ENCODE results near the gene ST6GALNAC2.
A peak's percentile ranks its signal among the peaks of the same experiment; 100 is the strongest.
"Not testable (repeated sequence)": the region's sequence is repeated elsewhere in the genome, so short reads cannot be mapped to it uniquely, and the experiment has no call there.

The ST6GALNAC2 gene

DNA sequence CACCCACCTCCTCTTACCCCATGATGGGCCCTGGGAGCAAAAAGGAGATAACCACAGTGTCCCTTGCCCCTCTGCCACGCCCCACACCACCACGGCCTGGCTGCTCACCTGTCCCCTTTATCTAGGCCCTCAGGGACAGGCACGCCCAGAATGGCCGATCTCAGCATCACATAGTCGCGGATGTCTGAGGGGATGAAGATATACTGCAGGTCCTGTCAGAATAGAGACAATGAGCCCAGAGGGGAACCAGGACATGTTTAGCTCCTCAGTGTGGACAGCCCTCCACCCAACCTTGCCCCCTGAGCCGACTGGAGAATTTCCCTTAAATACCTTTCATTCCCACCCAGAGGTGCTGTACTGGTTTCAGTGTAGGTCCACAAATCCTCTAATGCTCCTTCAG lies 15.2 kb downstream of the ST6GALNAC2 start:
- no peak for DNase-seq

DNA sequence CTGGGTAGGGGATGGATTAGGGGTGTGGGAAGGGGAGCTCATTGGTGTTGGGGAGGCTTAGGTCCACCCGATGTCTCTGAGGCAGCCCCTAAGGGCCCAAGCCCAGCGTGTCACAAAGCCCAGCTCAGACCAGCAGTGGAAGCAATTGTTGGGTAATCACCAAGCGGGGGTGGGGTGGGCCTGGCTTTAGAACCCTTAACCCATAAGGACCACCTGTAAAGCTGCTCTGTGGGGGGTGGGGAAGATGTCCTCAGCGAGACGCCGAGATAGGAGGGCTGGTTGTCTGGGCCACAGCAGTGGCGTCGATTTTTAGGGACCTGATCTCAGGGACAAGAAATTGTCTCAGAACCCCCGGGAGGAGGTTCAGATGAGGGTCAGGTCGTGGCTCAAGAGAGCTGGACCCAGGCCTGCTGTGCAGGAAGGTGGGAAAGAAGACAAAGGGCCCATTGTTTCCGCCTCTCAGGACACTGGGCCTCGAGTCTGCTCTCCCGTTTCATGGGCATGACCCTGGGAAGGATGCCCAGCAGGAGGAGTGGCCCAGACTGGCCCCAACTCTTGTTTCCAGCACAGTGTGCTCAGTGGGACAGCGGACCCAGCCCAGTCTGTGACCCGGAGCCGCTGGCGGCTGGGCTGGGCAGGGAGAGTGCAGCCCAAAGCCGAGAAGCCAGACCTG lies 15.9 kb downstream of the ST6GALNAC2 start:
- peak; percentile 27 for DNase-seq

DNA sequence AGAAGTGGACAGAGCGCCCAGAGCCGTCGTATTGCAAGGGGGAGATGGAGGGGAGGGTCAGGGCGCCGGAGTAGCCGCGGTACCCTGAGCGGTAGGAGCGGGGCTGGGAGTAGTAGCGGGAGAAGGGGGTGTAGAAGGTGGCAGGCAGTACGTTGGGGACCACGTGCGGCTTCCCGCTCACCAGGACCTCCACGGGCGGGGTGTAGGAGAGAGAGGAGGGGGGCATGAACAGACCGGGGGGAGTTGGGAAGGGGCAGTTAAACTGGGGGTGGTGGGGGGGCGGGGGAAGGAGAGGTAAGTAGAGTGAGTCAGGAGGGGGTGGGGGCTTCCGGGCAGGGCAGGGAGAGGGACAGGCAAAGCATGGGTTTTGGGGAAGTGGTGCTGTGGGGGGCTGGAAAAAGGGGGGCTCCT lies 16.8 kb downstream of the ST6GALNAC2 start:
- no peak for DNase-seq

DNA sequence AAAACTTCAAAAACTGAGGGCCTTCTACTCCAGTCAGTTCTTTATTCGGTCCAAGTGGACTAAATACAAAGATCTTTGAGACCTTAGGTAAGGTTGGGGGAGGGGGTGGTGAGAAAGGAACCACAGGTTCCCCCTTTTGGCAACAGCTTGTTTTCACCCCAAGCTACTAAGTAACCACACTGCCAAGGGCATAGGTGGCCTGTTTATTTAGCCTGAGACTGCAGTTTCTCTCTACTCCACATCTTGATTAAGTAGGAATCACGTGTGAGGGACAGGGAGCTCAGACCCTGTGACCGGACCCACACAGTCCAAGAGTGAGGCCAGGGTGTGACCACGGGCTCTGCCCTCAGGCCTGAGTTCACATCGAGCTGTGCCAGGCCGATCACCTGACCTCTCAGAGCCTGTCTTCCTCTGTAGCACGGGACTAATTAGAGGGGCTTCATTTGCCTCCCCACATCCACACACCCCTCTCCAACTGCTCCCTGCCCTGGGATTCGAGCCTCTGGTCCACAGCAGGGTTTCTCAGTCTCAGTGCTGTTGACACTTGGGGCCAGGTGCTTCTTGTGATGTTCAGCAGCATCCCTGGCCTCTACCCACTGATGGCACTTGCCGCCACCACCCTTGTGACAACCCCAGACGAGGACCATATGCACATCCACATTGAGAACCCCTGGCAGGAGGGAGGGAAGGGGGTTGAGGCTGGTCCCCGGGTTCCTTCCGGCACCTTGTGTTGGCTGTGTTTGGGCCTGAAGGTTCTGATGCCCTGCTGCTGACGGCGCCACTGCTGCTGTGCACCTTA lies 17.8 kb downstream of the ST6GALNAC2 start:
- DNase-seq = no peak

DNA sequence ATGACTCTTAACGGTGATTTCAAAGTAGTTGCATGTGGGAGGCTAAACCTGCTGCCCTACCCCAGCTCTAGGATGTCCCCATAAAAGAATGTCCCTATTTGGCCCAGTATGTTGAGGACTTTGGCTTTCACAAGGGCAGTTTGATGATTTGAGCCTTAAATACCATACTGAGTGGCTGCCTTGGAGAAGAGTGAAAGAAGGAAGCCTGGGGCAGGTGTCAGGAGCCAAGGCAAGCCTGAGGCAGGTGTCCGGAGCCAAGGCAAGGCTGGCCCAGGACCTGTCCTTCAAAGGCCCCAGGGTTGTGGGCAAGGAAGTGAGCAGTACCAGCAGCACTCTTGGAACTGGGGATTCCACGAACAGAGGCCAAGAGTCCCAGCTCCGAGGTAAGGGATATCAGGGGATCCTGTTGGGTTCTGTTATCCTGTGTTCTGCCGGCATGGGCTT lies 18.6 kb downstream of the ST6GALNAC2 start:
- DNase-seq = no peak

DNA sequence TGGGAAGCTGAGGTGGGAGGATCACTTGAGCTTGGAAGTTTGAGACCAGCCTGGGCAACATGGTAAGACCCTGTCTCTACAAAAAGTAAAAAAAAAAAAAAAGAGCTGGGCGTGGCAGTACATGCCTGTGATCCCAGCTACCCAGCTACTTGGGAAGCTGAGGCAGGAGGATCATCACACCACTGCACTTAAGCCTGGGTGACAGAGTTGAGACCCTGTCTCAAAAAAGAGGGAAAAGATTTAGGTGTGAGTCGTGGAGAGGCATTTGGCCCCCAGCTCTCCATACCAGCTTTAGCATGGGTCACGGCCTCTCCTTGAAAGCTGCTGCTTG lies 19.1 kb downstream of the ST6GALNAC2 start:
- no peak for DNase-seq

DNA sequence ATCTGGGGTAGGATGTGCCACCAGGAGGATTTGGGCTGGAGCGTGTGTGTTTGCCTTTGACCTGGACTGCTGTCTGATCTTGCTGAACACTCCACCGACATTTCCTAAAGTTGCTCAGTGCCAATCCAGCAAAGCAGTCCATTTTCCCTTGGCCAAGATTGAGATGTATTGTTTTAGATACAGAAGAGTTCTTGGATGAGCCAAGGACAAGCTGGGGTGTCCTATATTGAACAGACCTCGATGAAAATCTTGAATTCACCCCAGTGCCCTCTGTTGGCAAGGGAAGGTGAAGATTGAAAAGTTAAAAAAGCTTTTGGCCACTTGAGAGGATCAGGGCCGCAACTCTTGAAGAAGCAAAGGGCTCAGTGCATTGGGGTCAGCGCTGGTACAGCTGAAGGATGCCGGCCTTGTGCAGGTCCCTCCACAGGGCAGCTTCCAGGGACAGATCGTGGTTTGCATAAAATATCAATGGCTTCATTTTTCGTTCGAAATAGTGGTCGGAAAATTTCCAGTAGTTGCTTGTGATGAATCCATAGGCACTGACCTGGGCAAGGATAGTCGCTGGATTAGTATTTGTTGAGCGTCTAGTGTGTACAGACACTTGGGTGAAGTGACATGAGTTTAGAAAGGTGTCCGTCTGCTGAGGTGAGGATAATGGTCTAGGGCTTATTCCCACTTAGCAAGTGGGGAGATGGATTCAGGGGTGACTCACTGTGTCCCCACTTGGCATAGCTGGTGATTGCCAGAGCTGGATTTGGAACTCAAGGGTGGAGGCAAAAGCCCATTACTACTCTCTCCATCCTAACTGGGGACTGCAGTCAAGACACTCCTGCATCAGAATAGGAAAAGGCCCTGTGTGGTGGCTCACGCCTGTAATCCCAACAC lies 19.7 kb downstream of the ST6GALNAC2 start:
- DNase-seq = no peak

DNA sequence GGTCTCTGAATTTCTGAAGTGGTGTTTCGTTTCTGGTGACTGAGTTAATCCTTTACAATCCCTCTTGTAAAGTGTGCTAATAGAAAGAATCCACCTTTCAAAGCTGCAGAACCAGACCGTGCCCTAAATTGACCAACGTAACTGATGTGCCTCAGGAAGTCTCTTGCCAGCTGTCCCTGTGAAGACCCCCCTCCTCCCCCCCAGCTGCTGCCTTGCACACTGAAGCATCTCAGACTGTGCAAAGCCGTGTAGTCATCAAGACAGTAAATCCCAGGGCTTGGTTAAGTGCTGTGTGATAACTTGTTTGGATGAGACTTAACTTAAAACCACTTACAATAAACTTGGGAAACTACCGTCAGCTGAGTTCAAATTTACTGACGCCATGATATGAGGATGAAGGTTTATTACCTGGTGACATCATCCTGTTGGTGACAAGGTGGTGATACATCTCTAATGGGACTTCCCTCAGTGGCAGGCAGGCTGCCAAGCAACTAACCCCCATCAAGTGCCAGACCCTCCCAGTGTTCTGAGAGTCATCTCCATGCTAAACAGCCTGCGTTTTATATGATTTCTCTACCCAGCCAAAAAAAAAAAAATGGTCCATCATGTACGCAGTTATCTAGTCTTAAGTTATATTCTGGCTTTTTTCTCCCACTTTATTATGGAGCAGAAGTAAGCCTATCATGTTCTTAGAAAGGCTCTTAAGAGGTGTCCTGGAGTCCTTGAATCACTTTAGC lies 20.5 kb downstream of the ST6GALNAC2 start:
- not testable (repeated sequence) for DNase-seq

DNA sequence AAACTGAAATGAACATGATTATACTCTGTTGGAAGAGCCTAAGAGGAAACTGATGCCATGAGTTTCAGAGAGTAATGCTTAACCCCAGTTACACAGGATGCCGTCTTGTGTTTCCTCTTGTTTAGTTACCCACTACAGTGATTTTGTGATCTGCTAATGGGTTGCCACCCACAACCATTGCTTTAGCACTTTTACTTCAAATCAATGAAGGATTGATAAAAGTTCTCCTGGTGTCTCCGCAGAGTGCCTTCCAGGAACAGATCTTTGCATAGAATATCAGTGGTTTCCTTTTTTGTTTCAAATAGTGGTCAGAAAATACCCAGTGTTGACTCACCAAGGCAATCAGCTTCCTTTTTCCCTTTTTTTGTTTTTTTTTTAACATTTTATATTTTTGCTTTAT lies 22.3 kb downstream of the ST6GALNAC2 start:
- DNase-seq = not testable (repeated sequence)

DNA sequence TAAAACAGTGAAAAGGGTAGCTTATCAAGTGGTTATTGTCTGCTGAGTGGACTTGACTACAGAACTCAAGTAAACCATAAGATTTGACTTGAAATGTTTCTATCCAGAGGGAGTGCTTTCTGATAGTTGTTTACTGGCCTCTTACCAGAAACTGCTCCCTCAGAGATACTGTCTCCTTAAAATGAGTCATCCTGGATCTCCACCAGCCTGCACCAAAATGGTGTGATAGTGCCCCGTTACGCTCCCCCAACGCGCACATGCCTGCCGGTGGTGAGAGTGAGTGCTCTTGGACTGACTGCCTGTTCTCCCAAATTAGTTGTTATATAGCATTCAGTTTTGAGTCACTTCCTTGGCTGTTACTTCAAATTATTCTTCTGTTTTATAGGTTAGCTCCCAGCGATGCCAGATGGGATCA lies 22.9 kb downstream of the ST6GALNAC2 start:
- DNase-seq = no peak

DNA sequence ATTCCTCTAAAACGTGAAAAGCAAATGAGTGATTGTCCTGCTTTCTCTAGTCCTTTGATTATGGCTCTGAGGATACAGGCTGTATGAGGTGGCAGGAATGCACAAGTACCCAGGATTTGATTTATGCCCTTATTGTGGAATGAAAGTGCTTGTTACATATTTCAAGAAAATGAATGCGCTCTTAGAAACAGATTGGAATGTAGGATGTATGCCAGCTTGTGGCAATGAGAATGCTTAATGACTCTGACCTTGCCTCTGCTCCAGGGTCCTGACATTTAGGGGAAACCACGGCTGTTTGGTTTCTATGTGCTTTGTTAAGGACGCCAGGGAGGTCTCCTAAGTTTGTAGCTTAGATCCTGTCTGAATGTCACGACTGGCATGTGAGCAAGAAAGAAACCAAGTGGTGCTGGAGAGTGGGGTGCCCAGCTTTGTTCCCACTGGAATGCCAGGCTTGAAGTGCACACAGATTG lies 23.8 kb downstream of the ST6GALNAC2 start:
- no peak for DNase-seq

DNA sequence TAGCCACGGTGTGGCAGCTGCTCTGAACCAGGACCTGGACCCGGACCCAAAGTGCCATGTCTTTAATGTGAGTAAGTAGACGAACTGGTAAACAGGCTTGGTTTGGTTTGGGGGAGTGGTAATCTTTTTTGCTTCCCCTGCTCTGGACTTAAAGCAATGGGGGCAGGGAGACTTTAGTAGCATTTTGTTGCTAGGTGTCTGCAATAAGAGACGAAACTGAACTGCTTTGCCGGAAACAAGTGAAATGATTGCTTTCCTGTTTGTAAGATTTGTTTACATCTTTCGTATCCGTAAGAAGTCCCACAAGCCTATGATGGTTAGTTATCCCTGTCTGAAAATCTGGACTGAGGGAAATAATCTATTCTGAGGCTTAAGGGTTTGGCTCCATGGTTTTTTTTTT lies 24.3 kb downstream of the ST6GALNAC2 start:
- DNase-seq = no peak

DNA sequence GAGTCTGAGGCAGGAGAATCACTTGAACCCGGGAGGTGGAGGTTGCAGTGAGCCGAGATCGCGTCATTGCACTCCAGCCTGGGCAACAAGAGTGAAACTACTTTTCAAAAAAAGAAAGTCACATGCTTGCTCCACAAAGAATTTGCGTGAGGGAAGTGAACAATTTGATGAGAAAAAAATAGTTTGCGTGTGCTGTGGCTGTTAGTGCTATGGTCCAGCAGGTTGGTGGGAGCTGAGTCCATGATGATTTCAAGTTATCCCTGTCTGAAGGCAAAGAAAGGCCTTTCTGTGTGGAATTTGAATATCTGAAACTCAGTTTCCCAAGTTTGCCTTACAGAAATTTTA lies 24.8 kb downstream of the ST6GALNAC2 start:
- DNase-seq = no peak

DNA sequence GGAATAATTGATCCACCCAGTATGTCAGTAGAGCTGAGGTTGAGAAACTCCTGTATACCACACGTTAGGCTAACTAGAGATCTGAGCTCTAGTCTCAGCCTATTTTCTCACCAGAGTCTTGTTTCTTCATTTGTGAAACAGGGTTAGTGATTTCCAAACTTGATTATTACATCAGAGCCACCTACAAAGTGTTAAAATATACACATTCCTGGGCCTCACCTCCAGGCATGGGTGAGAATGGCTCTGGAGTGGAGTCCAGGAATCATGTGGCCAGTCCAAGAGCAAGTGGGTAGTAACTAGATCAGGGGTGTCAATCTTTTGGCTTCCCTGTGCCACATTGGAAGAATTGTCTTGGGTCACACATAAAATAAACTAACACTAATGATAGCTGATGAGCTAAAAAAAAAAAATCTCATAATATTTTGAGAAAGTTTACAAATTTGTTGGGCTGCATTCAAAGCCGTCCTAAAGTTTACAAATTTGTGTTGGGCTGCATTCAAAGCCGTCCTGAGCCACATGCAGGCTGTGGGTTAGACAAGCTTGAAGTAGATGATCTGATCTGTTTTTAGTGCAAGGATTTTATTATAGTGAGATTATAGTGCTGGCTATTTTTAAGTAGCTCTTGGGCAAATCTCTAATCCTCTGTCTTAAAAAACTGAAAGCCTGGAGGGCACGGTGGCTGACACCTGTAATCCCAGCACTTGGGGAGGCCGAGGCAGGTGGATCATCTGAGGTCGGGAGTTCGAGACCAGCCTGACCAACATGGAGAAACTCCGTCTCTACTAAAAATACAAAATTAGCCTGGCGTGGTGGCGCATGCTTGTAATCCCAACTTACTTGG lies 25.4 kb downstream of the ST6GALNAC2 start:
- no peak for DNase-seq

DNA sequence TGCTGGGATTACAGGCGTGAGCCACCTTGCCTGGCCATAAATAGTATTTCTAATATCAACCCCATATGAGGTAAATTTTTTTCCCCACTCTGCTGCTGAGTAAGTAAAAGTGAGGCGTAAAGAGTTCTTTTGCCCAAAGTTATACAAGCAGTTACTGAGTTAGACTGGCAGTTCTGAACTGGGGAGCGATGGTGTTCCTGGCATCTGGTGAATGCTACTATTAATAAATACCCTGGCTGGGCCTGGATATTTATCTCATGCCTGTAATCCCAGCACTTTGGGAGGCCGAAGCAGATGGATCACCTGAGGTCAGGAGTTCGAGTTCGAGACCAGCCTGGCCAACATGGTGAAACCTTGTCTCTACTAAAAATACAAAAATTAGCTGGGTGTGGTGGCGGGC lies 26.2 kb downstream of the ST6GALNAC2 start:
- not testable (repeated sequence) for DNase-seq

DNA sequence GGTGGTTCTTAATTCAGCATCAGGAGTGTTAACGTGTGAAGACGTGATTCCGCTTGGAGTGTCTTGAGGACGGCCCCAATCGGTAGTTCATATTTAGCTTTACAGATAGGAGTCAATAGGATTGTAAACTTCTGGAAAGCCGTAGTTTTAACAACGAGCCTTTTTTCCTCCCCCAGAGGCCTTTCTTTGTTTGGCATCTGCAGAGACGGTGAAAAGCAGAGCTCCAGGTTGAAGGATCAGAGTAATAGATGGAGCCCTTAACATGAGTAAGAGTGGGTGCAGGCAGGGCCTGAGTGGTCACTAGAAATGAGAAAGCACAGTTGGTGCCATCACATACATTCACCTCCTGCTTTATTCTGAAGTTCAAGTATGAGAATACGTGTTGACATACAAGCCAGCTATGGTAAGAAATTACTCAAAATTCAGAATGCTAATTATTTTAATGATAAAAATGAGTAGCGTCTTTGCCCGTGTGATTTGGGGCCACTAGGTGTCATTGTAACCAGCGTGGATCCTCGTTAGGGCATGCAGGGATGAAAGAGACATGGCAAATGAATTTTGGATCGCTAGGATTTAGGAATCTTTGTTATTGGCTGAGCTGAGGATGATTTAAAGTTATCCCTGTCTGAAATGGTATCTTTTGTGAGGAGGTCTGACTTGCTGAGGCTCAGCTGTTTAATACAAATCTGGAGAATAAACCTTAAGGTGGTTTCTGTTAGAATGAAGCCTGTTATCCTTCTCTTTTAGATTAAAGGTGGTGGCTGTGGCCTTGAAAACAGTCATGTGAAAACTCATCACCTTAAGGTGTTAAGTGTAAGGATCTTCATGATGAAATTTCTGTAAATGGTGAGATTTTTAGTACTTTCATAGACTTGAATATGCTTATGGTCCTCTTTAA lies 27.2 kb downstream of the ST6GALNAC2 start:
- DNase-seq = peak; percentile 17

DNA sequence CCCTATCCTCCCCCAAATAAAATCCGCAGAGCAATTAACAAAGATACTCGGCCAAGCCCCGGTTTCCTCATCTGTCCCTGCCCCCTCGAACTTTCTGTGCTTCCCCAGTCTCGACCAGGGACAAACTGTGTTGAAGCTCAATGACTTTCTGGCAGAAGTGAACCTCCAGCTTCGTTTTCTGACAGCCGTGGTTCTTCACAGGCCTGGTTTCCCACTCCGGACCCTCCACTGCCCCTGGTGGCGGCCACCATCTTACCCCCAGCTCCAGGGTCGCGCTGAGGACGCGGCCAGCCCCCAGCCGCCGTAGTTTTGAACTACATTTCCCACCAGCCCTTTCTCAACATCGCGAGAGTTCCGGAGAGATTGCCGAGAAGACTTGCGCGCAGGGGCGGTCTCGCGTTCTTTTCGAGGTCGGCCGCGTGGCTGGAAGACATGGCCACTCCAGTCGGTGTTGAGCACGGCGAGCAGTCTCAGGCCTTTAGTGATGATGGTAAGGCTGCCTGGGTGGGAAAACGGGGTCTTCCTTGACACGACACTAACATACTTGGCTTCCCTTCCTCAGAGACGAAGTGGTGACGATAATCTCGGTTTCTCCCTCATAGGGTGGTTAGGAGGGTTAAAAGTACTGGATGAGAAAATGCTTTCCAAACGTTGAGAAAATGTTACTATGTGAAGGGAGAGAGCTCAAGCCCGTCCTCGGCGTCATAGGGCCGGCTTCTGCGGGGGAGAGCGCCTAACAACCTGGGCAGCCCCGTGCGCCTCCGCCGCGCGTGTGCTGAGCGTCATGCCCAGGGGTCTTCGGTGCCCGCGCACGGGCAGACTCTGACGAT lies 28.1 kb downstream of the ST6GALNAC2 start:
- DNase-seq = peak; percentile 97

DNA sequence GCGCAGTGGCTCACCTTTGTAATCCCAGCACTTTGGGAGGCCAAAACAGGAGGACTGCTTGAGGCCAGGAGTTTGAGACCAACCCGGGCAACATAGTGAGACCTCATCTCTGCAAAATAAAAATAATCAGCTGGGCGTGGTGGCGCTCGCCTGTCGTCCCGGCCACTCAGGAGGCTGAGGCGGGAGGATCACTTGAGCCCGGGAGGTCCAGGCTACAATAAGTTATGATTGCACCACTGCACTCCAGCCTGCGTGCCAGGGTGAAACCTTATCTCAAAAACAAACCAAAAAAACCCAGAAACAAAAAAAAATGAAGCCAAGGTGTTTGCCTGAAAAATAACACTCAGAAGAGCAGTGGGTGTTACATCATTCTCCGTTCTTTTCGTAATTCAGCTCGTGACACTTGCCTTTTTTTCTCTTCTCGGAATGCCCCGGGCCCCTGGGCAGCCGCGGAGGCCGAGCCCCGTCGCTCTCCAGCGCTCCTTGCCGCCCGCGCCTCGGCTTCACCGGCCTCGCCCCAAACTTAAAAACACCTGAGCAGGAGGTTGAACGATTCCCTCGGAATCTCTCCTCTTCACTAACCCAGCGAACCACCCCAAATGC lies 28.8 kb downstream of the ST6GALNAC2 start:
- DNase-seq = peak; percentile 44

DNA sequence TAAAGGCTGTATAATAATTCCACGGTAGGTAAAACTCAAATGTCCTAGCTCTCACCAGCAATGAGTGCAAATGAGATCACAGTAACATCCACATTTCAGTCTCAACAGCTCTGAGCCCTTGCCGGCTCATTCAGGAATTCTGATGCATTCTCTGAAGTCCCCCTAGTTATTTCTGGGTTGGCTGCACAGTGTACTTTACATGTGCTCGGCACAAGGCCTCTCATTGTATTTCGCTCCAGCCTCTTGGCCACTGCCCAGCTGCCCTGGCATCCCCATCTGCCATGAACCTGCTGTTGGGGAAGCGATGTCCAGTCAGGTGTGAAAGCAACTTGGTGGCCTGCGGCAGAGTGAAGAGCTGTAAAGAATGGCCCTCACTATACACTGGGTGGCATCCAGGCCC lies 31.5 kb downstream of the ST6GALNAC2 start:
- no peak for DNase-seq
